Vagina (tissue), 2 donors: ENCODE measurements around the gene MYL3. TPM values are rescaled to one million over a fixed set of nuclear protein-coding genes. Genes with fewer than 3 reads are reported as not detected.
A peak's percentile ranks its signal among the peaks of the same experiment; 100 is the strongest.

Source experiments
- DNase-seq, 2 donors: peaks; one replicate each; pipeline ENCODE4 v3.0.0-alpha.2; 2017; ENCODE audit errors: extremely low spot score in 2 of 2
- H3K27ac ChIP-seq: fragments of 200-600 bp; sonication (generic); one replicate; pipeline ENCODE4 v1.5.1; 2019
- H3K27me3 ChIP-seq: fragments of 200-600 bp; sonication (generic); one replicate; pipeline ENCODE4 v1.5.1; 2019
- H3K36me3 ChIP-seq, 2 donors: fragments of 200-600 bp; sonication (generic); one replicate each; pipeline ENCODE4 v1.5.1; 2017 to 2019
- H3K4me1 ChIP-seq: fragments of 200-600 bp; sonication (generic); one replicate; pipeline ENCODE4 v1.5.1; 2019
- H3K4me3 ChIP-seq, 2 donors: fragments of 200-600 bp; sonication (generic); 1 replicate in 1 of 2; 2 replicates in 1 of 2; pipeline ENCODE4 v1.5.1; 2016 to 2019
- H3K9me3 ChIP-seq: fragments of 200-600 bp; sonication (generic); one replicate; pipeline ENCODE4 v1.5.1; 2019
- CTCF ChIP-seq, 3 experiments: fragments of 450-650 bp in 2 of 3; fragments of 200-600 bp in 1 of 3; sonication (generic) in 1 of 3; IDR thresholded peaks; one replicate each; pipeline ENCODE4 v1.5.1; 2017 to 2019; ENCODE audit warnings: antibody characterized with exemption in 3 of 3, mild to moderate bottlenecking in 2 of 3, moderate library complexity in 2 of 3
- POLR2A ChIP-seq, 2 donors: fragments of 450-650 bp; IDR thresholded peaks; one replicate each; pipeline ENCODE4 v1.6.1; 2017; ENCODE audit warnings: antibody characterized with exemption in 2 of 2, mild to moderate bottlenecking in 2 of 2, moderate library complexity in 2 of 2
- POLR2AphosphoS5 ChIP-seq, 2 donors: sonication (generic); formaldehyde crosslinking; IDR thresholded peaks; one replicate each; pipeline ENCODE4 v1.9.0; 2017; ENCODE audit warnings: antibody characterized with exemption in 2 of 2, mild to moderate bottlenecking in 2 of 2, low read depth in 1 of 2; ENCODE audit not compliant: insufficient read depth in 1 of 2
- intact Hi-C: fragments of 100-400 bp; cut with DNase I; formaldehyde crosslinking; loops from one replicate; pipeline ENCODE4 v1.15.1; 2023
- total RNA-seq: library from RNA; depleted of rRNA; stranded (reverse); fragments of >200 nt; gene quantifications from one replicate; pipeline ENCODE4 v1.2.3, GENCODE V29; 2016

MYL3 gene
- total RNA-seq, 1 donor from 2014 or later: not detected

DNA sequence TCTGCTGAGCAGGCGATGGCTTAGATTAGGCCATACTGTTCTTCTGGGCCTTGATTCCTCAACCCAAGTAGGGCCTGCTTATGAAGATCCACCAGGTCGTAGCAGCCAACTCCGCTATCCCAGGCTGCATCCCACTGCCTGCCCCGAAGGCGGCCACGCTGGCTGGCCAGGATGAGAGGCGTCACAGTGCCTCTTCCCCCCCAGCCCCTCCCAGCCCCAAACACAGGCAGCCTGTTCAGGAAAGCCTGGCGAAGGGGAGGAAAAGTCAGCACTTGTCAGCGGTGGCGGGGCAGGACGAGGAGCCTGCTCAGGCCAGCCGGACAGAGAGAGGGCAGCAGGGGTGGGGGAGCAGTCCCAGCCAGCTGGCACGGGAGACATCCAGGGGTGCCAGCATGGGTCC, 25.5 kb upstream of the MYL3 start:
- Histone ChIP-seq H3K36me3 (no peaks in the 10 kb centered on the region), H3K4me1 (peaks cover 54% of the 10 kb centered on the region), H3K4me3 (no peak overlapping the region), H3K27me3 (no peaks in the 10 kb centered on the region), H3K9me3 (no peaks in the 10 kb centered on the region), H3K27ac (no peak overlapping the region)
- DNase-seq: no peak
- intact Hi-C loops: no loop called here
- TF ChIP-seq POLR2AphosphoS5 (IDR thresholded peaks at IDR 0.05; ENCODE audit: insufficient read depth in 1 of 2, low read depth in 1 of 2): no peak

DNA sequence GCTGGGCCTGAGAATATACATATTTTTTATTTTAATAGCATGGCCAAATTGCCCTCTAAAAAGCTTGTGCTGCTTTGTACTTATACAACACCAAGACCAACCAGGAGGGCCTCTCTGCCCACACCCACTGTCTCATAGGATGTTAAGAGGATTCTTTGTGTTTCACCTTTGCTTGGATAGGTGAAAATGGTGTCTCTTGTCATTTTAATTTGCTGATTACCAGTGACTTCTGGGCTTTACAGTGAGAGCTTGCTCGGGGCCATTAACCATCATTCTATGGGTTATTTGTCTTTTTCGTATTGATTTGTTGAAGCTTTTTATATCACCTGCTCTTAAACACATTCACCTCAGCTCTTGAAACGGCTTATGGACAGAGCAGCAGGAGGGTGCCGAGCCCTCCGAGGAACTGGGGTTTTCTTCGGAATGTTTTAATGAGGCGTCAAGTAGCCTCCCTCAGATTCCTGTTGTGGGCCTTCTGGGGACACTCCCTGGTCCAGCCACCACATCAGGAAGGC, 24.8 kb upstream of the MYL3 start:
- TF ChIP-seq POLR2A (IDR thresholded peaks at IDR 0.05) (no peak), POLR2AphosphoS5 (IDR thresholded peaks at IDR 0.05; ENCODE audit: insufficient read depth in 1 of 2, low read depth in 1 of 2) (no peak), CTCF (IDR thresholded peaks at IDR 0.05) (no peak)
- Histone ChIP-seq H3K9me3 (no peaks in the 10 kb centered on the region), H3K27me3 (no peaks in the 10 kb centered on the region), H3K4me3 (no peak overlapping the region), H3K4me1 (peaks cover 48% of the 10 kb centered on the region), H3K27ac (no peak overlapping the region), H3K36me3 (no peaks in the 10 kb centered on the region)
- DNase-seq: no peak
- intact Hi-C loops: no loop called here

- intact Hi-C loops: no loop called here
- H3K27me3 ChIP-seq: no peaks in the 10 kb centered on the region
- peaks cover 51% of the 10 kb centered on the region for H3K4me1 ChIP-seq
These were observed 22.4 kb upstream of the MYL3 start for GRCh38 chr3:46885612-46886011.

GRCh38 chr3:46884929-46885328, 21.7 kb upstream of the MYL3 start:
- TF ChIP-seq POLR2AphosphoS5 (IDR thresholded peaks at IDR 0.05; ENCODE audit: insufficient read depth in 1 of 2, low read depth in 1 of 2) (no peak), CTCF (IDR thresholded peaks at IDR 0.05) (no peak), POLR2A (IDR thresholded peaks at IDR 0.05) (no peak)
- intact Hi-C loops: no loop called here
- peak overlapping the region in 1 of 2 donors; percentile 71 for H3K4me3 ChIP-seq

More at GRCh38 chr3:46885612-46886011, 22.4 kb upstream of the MYL3 start:
- TF ChIP-seq POLR2AphosphoS5 (IDR thresholded peaks at IDR 0.05; ENCODE audit: insufficient read depth in 1 of 2, low read depth in 1 of 2): no peak
- no peak for TF ChIP-seq CTCF (IDR thresholded peaks at IDR 0.05)
- TF ChIP-seq POLR2A (IDR thresholded peaks at IDR 0.05): no peak
- no peak overlapping the region for H3K27ac ChIP-seq
- H3K4me3 ChIP-seq: no peak overlapping the region
- no peaks in the 10 kb centered on the region for H3K36me3 ChIP-seq
- no peaks in the 10 kb centered on the region for H3K9me3 ChIP-seq
- no peak for DNase-seq

DNA sequence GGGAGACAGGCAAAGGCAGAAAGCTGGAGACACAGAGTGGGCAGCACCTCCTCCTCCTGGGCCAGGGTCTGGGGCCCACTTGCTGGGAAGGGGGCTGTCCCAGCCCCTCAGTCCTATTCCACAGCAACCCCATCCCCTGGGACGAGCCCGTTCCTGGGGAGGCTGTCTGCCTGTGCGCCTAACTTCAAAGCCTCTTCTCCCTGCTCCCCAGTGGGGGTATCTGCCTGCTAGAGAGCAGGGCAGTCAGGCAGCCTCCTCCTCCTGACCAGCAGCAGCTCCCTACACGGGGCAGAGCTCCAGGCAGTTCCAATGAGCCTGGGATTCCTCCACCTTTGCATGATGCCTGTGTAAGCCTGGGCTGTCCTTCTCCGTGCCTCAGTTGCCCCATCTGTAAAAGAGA, 21.2 kb upstream of the MYL3 start:
- Histone ChIP-seq H3K9me3 (no peaks in the 10 kb centered on the region), H3K27me3 (no peaks in the 10 kb centered on the region), H3K36me3 (no peaks in the 10 kb centered on the region), H3K27ac (no peak overlapping the region), H3K4me3 (peak overlapping the region in 1 of 2 donors; percentile 71), H3K4me1 (peaks cover 44% of the 10 kb centered on the region)
- intact Hi-C loops: no loop called here
- no peak for DNase-seq
- TF ChIP-seq POLR2AphosphoS5 (IDR thresholded peaks at IDR 0.05; ENCODE audit: insufficient read depth in 1 of 2, low read depth in 1 of 2) (no peak), POLR2A (IDR thresholded peaks at IDR 0.05) (no peak), CTCF (IDR thresholded peaks at IDR 0.05) (no peak)

More at GRCh38 chr3:46884929-46885328, 21.7 kb upstream of the MYL3 start:
- no peak overlapping the region for H3K27ac ChIP-seq
- no peak for DNase-seq
- no peaks in the 10 kb centered on the region for H3K9me3 ChIP-seq
- no peaks in the 10 kb centered on the region for H3K36me3 ChIP-seq
- no peaks in the 10 kb centered on the region for H3K27me3 ChIP-seq
- peaks cover 48% of the 10 kb centered on the region for H3K4me1 ChIP-seq
